Measurements from ENCODE around the gene USP24.

The USP24 gene

DNA sequence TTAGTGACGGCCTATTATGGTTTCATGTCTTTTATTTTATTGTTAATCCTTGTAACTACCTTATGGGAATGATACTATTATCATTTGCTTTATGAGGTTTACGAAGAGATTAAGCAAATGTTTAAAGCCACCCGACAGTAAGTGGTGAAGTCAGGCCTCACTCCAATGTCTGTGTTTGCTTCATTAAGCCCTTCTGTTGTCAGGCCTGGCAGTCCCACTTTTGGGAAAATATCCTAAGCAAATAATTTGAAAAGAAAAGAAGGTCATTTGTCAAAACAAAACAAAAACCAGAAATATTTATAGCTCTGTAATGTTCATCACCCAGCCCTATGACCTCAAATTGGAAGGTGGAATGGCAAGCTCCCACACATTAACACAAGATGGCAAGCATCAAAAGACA lies 40.7 kb upstream of the USP24 start:
- Histone ChIP-seq H3K36me3 (no peaks in the 10 kb centered on the region), H3K4me3 (ENCODE audit: low read depth in 1 of 2, low read length in 1 of 2) (no peak overlapping the region), H3K9me3 (no peaks in the 10 kb centered on the region), H3K27me3 (no peaks in the 10 kb centered on the region), H3K27ac (no peak overlapping the region), H3K4me1 (ENCODE audit: control insufficient read depth in 1 of 2, insufficient read depth in 1 of 2, low read depth in 1 of 2, low read length in 1 of 2) (no peaks in the 10 kb centered on the region)
- no peak for TF ChIP-seq CTCF (IDR thresholded peaks at IDR 0.05)

DNA sequence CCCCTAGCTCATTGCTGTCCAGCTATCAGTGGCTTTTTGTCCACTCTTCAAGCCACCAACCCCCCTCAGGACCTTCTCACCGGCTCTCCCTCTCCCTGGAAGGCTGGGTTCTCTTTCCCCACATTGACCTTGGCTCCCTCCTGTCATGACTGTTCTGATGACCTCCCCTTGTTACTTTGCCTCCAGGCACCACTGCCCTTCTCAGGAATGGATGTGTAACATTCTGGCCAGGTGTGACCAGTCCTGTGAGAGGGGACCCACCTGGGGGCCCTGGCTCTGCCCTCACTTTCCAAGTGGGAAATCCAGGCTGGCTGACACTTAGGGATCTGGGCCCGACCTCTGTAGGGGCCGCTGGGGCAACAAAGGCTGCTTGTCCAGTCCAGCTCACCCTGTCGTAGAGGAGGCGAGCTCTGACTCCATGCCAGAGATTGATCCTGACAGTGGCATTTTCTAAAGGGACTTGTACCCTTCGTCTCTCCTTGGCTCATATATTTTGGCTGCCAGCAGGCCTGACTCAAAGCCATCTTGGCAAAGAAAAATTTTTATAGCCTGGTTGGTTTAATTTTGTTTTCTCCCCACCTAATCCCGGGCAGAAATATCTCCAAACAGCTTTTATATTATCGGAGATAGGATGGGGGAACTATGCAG lies 37.9 kb upstream of the USP24 start:
- H3K27me3 ChIP-seq = no peaks in the 10 kb centered on the region
- H3K36me3 ChIP-seq = no peaks in the 10 kb centered on the region
- H3K4me1 ChIP-seq (ENCODE audit: control insufficient read depth in 1 of 2, insufficient read depth in 1 of 2, low read depth in 1 of 2, low read length in 1 of 2) = no peaks in the 10 kb centered on the region
- no peak overlapping the region for H3K27ac ChIP-seq
- no peak overlapping the region for H3K4me3 ChIP-seq (ENCODE audit: low read depth in 1 of 2, low read length in 1 of 2)
- no peak for TF ChIP-seq CTCF (IDR thresholded peaks at IDR 0.05)
- H3K9me3 ChIP-seq = no peaks in the 10 kb centered on the region

DNA sequence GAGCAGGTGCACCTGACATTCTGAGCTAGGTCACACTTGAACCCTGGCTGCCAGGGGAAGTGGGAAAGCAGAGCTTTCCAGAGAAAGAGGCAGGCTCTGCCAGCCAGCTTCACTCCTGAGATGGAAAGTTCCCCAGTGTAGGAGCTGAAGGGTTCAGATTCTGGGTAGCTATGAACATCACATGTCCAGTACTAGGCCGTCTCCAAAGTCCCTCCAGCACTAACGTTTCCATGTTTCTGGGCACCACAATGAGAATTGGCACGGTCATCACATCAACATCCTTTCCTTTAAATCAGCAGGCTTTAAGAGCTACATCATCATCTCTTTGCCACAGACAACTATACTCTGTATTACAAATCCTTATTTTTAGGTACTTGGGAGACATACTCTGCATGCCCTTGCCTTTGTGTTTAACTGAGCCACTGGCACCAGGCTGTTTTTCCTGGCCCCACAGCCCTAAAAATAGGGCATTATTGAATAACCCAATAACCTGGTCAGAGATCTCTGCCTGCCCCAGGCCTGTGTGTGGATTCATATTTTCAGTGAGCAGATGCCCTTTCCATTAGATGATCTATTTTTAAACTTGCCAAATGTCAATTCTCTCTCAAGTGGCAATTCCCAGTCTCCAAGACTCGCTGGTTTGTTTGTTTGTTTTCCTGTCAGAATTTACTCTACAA lies 35.4 kb upstream of the USP24 start:
- TF ChIP-seq CTCF (IDR thresholded peaks at IDR 0.05) = no peak
- Histone ChIP-seq H3K9me3 (no peaks in the 10 kb centered on the region), H3K27ac (no peak overlapping the region), H3K27me3 (no peaks in the 10 kb centered on the region), H3K4me1 (ENCODE audit: control insufficient read depth in 1 of 2, insufficient read depth in 1 of 2, low read depth in 1 of 2, low read length in 1 of 2) (no peaks in the 10 kb centered on the region), H3K4me3 (ENCODE audit: low read depth in 1 of 2, low read length in 1 of 2) (no peak overlapping the region), H3K36me3 (no peaks in the 10 kb centered on the region)

GRCh38 chr1:55249646-55250398 lies 34.7 kb upstream of the USP24 start:
- no peak for TF ChIP-seq CTCF (IDR thresholded peaks at IDR 0.05)
- Histone ChIP-seq H3K9me3 (no peaks in the 10 kb centered on the region), H3K27ac (no peak overlapping the region), H3K36me3 (no peaks in the 10 kb centered on the region), H3K4me1 (ENCODE audit: control insufficient read depth in 1 of 2, insufficient read depth in 1 of 2, low read depth in 1 of 2, low read length in 1 of 2) (peaks cover 3 to 4% of the 10 kb centered on the region in 2 experiments), H3K27me3 (no peaks in the 10 kb centered on the region), H3K4me3 (ENCODE audit: low read depth in 1 of 2, low read length in 1 of 2) (no peak overlapping the region)

- H3K4me3 ChIP-seq (ENCODE audit: low read depth in 1 of 2, low read length in 1 of 2) = no peak overlapping the region
- H3K27ac ChIP-seq = no peak overlapping the region
- H3K9me3 ChIP-seq = no peaks in the 10 kb centered on the region
- no peak for TF ChIP-seq CTCF (IDR thresholded peaks at IDR 0.05)
- no peaks in the 10 kb centered on the region for H3K36me3 ChIP-seq
- no peaks in the 10 kb centered on the region for H3K27me3 ChIP-seq
- H3K4me1 ChIP-seq (ENCODE audit: control insufficient read depth in 1 of 2, insufficient read depth in 1 of 2, low read depth in 1 of 2, low read length in 1 of 2) = peaks cover 13 to 15% of the 10 kb centered on the region in 2 experiments
Measured at GRCh38 chr1:55246896-55247295, 31.7 kb upstream of the USP24 start.
